SW480 (cell line): ENCODE measurements around the gene AXL.
"Not testable (repeated sequence)": the region's sequence is repeated elsewhere in the genome, so short reads cannot be mapped to it uniquely, and the experiment has no call there.

Source experiments
- DNase-seq: peaks from one replicate; pipeline ENCODE4 v3.0.0-alpha.2; 2016; ENCODE audit warnings: low spot score

AXL gene

GRCh38 chr19:41218615-41219507 lies at the start of gene AXL:
Gene AXL, plus strand, starts transcription at chr19:41219223. Its CDS starts 170 bp downstream, at chr19:41219393.
- DNase-seq, result peak; percentile 66

GRCh38 chr19:41172297-41173164 lies 46.5 kb upstream of the AXL start:
- DNase-seq, result peak; percentile 41

GRCh38 chr19:41174297-41174928 lies 44.6 kb upstream of the AXL start:
- DNase-seq, result no peak

GRCh38 chr19:41175801-41176777 lies 42.9 kb upstream of the AXL start:
- peak; percentile 100 for DNase-seq

GRCh38 chr19:41180173-41180572 lies 38.9 kb upstream of the AXL start:
- DNase-seq, result not testable (repeated sequence)

- no peak for DNase-seq
These were observed 31.8 kb upstream of the AXL start for GRCh38 chr19:41186971-41187883.

GRCh38 chr19:41187884-41188279 lies 31.1 kb upstream of the AXL start:
- no peak for DNase-seq

- no peak for DNase-seq
These were observed 29.5 kb upstream of the AXL start for GRCh38 chr19:41189425-41190065.

- DNase-seq, result peak; percentile 48
These were observed 26.2 kb upstream of the AXL start, which contains the start of gene CYP2S1 for GRCh38 chr19:41192574-41193429. Gene CYP2S1, plus strand, starts transcription at chr19:41193219. Its CDS starts 46 bp downstream, at chr19:41193265.

- DNase-seq, result no peak
These were observed 25.4 kb upstream of the AXL start for GRCh38 chr19:41193430-41194156.

- no peak for DNase-seq
These were observed 24.9 kb upstream of the AXL start for GRCh38 chr19:41194157-41194552.

- no peak for DNase-seq
These were observed 23.1 kb upstream of the AXL start for GRCh38 chr19:41195675-41196497.

- DNase-seq, result no peak
These were observed 20.5 kb upstream of the AXL start for GRCh38 chr19:41198559-41198958.

- DNase-seq, result no peak
These were observed 15.7 kb upstream of the AXL start for GRCh38 chr19:41203371-41203770.

- peak; percentile 89 for DNase-seq
These were observed 14.7 kb upstream of the AXL start for GRCh38 chr19:41204338-41204737.

- DNase-seq, result peak; percentile 29
These were observed 13.0 kb upstream of the AXL start for GRCh38 chr19:41205995-41206394.

- DNase-seq, result no peak
These were observed 12.6 kb upstream of the AXL start for GRCh38 chr19:41206456-41206855.
